Measurements from ENCODE around the gene WWOX. TPM values are rescaled to one million over a fixed set of nuclear protein-coding genes. Genes with fewer than 3 reads are reported as not detected.

The WWOX gene
- total RNA-seq, 1 donor from 2014 or later = 12.6 TPM

DNA sequence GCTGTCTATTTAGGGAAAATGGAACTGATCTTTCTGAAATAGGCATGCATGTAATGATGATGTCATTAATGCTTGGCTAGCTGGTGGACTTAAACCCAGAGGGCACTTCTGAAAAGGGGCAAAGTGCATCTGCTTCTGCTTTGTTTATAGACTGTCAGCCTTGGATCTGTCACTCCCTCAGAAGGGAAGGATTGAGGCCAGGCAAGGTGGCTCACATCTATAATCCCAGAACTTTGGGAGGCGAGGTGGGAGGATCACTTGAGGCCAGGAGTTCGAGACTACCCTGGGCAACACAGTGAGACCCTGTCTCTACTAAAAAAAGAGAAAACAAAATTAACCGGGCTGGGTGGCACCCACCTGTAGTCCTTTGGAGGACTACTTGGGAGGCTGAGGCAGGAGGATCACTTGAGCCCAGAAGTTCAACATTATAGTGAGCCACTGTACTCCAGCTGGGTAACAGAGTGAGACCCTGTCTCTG, 185.5 kb downstream of the WWOX start:
- no peak for FAIRE-seq
- no peaks in the 10 kb centered on the region for H3K27me3 ChIP-seq (ENCODE audit: control insufficient read depth, insufficient read depth, low read length)
- TF ChIP-seq, protein P1, sequence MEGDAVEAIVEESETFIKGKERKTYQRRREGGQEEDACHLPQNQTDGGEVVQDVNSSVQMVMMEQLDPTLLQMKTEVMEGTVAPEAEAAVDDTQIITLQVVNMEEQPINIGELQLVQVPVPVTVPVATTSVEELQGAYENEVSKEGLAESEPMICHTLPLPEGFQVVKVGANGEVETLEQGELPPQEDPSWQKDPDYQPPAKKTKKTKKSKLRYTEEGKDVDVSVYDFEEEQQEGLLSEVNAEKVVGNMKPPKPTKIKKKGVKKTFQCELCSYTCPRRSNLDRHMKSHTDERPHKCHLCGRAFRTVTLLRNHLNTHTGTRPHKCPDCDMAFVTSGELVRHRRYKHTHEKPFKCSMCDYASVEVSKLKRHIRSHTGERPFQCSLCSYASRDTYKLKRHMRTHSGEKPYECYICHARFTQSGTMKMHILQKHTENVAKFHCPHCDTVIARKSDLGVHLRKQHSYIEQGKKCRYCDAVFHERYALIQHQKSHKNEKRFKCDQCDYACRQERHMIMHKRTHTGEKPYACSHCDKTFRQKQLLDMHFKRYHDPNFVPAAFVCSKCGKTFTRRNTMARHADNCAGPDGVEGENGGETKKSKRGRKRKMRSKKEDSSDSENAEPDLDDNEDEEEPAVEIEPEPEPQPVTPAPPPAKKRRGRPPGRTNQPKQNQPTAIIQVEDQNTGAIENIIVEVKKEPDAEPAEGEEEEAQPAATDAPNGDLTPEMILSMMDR (IDR thresholded peaks at IDR 0.05; ENCODE audit: insufficient read depth, low read length, severe bottlenecking) = no peak
- no peak for DNase-seq (ENCODE audit: low read depth)
- no peaks in the 10 kb centered on the region for H3K36me3 ChIP-seq (ENCODE audit: control insufficient read depth, insufficient read depth, low read length)
- no peak overlapping the region for H3K4me3 ChIP-seq (ENCODE audit: low read depth, low read length)

DNA sequence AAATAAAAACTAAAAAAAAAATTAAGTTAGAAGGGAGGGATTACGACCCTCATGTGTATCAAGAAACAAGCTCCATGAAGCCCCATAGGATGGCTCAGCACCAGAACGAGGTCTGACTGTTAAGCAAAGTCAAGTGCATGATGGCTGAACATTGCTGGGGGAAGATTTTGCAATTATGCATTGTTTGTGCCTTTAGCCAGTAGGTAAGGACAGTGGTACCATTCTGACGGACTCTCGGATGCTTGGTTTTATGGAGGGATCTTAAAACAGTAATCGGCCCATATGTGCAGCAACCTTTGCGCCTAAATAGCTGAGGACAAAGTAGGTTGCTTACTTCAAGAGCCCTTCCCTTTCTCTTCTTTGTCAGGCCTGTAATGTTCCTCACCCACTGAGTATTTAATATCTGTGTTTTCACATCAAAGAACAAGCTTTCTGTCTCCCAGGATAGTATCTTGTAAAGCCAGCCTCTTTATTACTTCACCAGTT, 186.0 kb downstream of the WWOX start:
- DNase-seq (ENCODE audit: low read depth) (no peak), FAIRE-seq (no peak)
- TF ChIP-seq, protein P1 (IDR thresholded peaks at IDR 0.05; ENCODE audit: insufficient read depth, low read length, severe bottlenecking) = no peak
- no peaks in the 10 kb centered on the region for H3K27me3 ChIP-seq (ENCODE audit: control insufficient read depth, insufficient read depth, low read length)
- H3K4me3 ChIP-seq (ENCODE audit: low read depth, low read length) = no peak overlapping the region
- H3K36me3 ChIP-seq (ENCODE audit: control insufficient read depth, insufficient read depth, low read length) = no peaks in the 10 kb centered on the region

DNA sequence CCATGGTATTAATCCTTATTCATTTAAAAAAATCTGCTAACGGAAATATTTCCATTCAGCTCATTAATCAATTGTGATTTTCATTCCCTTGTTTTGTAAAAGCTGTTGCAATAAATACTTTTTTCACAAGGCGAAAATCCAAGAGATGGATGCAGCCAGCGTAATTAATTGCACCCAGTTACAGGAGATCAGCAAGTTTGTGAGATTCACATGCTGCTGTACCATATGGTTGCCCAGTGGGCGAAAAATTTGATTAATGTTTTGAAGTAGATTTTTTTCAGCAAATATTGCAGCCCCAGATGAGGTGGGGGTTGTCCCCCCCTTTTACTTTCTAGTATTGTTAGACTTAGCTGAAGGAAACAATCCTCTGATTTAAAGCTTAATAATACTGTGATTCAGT, 186.6 kb downstream of the WWOX start:
- no peak for FAIRE-seq
- no peak overlapping the region for H3K4me3 ChIP-seq (ENCODE audit: low read depth, low read length)

DNA sequence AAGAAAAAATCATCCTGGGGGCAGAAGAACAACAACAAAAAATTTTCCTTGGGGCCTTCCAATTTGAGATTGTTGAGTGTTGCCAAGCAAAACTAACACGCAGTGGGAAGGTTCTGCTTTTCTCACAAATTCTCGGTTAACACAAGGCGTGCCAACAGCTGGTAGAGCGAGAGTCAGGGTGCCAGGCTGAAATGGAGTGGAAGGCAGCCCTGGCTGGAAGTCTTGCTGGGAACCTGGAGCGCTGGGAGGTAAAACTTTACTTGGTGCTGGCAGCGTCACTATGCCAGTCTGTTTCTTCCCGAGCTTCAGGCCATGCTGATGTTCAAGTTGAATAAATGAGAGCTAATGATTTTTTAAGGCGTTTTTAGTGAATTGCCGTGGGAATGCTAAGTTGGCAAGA, 189.4 kb downstream of the WWOX start:
- H3K27me3 ChIP-seq (ENCODE audit: control insufficient read depth, insufficient read depth, low read length) = no peaks in the 10 kb centered on the region
- TF ChIP-seq, protein P1 (IDR thresholded peaks at IDR 0.05; ENCODE audit: insufficient read depth, low read length, severe bottlenecking) = no peak
- no peaks in the 10 kb centered on the region for H3K36me3 ChIP-seq (ENCODE audit: control insufficient read depth, insufficient read depth, low read length)
- FAIRE-seq (no peak), DNase-seq (ENCODE audit: low read depth) (no peak)
- no peak overlapping the region for H3K4me3 ChIP-seq (ENCODE audit: low read depth, low read length)

More for the DNA sequence above, 186.6 kb downstream of the WWOX start:
- H3K36me3 ChIP-seq (ENCODE audit: control insufficient read depth, insufficient read depth, low read length) = no peaks in the 10 kb centered on the region
- no peaks in the 10 kb centered on the region for H3K27me3 ChIP-seq (ENCODE audit: control insufficient read depth, insufficient read depth, low read length)
- no peak for DNase-seq (ENCODE audit: low read depth)
- TF ChIP-seq, protein P1 (IDR thresholded peaks at IDR 0.05; ENCODE audit: insufficient read depth, low read length, severe bottlenecking) = no peak

DNA sequence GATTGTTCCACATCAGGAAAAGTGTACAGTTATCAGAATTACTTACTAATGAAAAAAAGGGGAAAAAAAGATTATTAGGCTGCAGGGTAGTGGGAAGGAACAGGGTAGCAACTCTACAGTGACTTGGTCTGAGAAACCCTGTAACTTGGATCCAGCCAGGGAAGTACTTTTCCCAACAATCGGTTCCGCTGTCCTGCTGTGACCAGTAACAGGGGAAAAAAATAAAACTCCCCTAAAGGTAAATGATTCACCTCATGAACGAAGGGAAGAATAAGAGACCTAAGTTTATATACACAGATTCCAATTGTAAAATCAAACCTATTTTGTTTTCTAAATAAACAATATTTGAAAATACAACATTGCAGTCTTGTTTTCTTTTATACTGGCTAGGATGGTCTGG, 189.9 kb downstream of the WWOX start:
- no peak overlapping the region for H3K4me3 ChIP-seq (ENCODE audit: low read depth, low read length)
- H3K36me3 ChIP-seq (ENCODE audit: control insufficient read depth, insufficient read depth, low read length) = no peaks in the 10 kb centered on the region
- H3K27me3 ChIP-seq (ENCODE audit: control insufficient read depth, insufficient read depth, low read length) = no peaks in the 10 kb centered on the region
- FAIRE-seq (no peak), DNase-seq (ENCODE audit: low read depth) (no peak)
- TF ChIP-seq, protein P1 (IDR thresholded peaks at IDR 0.05; ENCODE audit: insufficient read depth, low read length, severe bottlenecking) = no peak

DNA sequence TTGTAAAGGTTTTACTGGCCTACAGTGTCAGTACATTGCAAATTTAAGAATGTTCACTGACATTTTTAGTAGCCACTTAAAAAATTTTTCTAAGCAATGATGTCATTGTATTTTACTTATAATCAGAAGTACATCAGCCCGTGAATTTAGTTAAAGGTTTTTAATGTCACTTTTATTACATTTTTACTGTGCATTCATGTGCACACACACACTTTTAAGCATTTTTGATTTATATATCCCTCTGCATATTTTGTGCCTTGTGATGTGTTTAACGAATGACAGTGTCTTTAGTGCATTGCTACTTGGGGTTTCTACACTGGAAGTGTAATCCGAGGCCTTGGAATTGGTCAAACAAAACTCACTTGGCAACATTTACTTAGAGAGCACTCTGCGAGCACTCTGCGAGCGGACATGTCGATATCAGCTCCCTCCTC, 190.4 kb downstream of the WWOX start:
- H3K27me3 ChIP-seq (ENCODE audit: control insufficient read depth, insufficient read depth, low read length) = no peaks in the 10 kb centered on the region
- DNase-seq (ENCODE audit: low read depth) (no peak), FAIRE-seq (no peak)
- no peak overlapping the region for H3K4me3 ChIP-seq (ENCODE audit: low read depth, low read length)
- TF ChIP-seq, protein P1 (IDR thresholded peaks at IDR 0.05; ENCODE audit: insufficient read depth, low read length, severe bottlenecking) = no peak
- H3K36me3 ChIP-seq (ENCODE audit: control insufficient read depth, insufficient read depth, low read length) = no peaks in the 10 kb centered on the region

Measured in bronchial epithelial cell (primary cell).